Naive B cell (primary cell): ENCODE results near the gene TLR6. TPM values are rescaled to one million over a fixed set of nuclear protein-coding genes. Genes with fewer than 3 reads are reported as not detected.

Experiments used
- ATAC-seq, 2 donors: fragments of 150-1000 bp; cut with Tn5 transposase; 2 replicates each; pipeline ENCODE4 v1.10.0; 2021; ENCODE audit warnings: low read depth in 2 of 2, mild to moderate bottlenecking in 2 of 2, moderate library complexity in 2 of 2
- DNase-seq: peaks from one replicate; pipeline ENCODE4 v3.0.0; 2022
- H3K27ac Mint-ChIP-seq, 6 donors: one replicate each; pipeline ENCODE4 v1.8.0; 2020 to 2022; ENCODE audit warnings: mild to moderate bottlenecking in 6 of 6, mixed read lengths in 6 of 6, moderate library complexity in 5 of 6, inconsistent platforms in 2 of 6
- H3K27me3 Mint-ChIP-seq, 3 donors: one replicate each; pipeline ENCODE4 v1.8.0; 2021 to 2022; ENCODE audit warnings: mixed read lengths in 3 of 3, mild to moderate bottlenecking in 1 of 3
- H3K36me3 Mint-ChIP-seq, 2 donors: one replicate each; pipeline ENCODE4 v1.8.0; 2020 to 2022; ENCODE audit warnings: mixed read lengths in 2 of 2, inconsistent platforms in 1 of 2, mild to moderate bottlenecking in 1 of 2
- H3K4me1 Mint-ChIP-seq, 3 donors: one replicate each; pipeline ENCODE4 v1.8.0; 2020 to 2022; ENCODE audit warnings: mixed read lengths in 3 of 3, inconsistent platforms in 1 of 3, mild to moderate bottlenecking in 1 of 3, moderate library complexity in 1 of 3
- H3K4me3 Mint-ChIP-seq, 8 donors: one replicate each; pipeline ENCODE4 v1.8.0; 2020 to 2022; ENCODE audit warnings: mild to moderate bottlenecking in 8 of 8, mixed read lengths in 8 of 8, moderate library complexity in 8 of 8, inconsistent platforms in 2 of 8
- H3K9me3 Mint-ChIP-seq, 7 donors: one replicate each; pipeline ENCODE4 v1.8.0; 2020 to 2022; ENCODE audit warnings: mixed read lengths in 7 of 7, mild to moderate bottlenecking in 5 of 7, inconsistent platforms in 2 of 7, moderate library complexity in 1 of 7
- polyA plus RNA-seq, 6 donors: library from polyadenylated mRNA; unstranded; fragments of 300-500 nt; fragmentation: Illumina TruSeq; gene quantifications; one replicate each; pipeline ENCODE4 v1.2.3, GENCODE V29; 2021; ENCODE audit warnings: low read depth in 6 of 6

TLR6 gene
- polyA plus RNA-seq, 6 donors from 2014 or later = 4.0 to 7.9 (median 6.2) TPM

DNA sequence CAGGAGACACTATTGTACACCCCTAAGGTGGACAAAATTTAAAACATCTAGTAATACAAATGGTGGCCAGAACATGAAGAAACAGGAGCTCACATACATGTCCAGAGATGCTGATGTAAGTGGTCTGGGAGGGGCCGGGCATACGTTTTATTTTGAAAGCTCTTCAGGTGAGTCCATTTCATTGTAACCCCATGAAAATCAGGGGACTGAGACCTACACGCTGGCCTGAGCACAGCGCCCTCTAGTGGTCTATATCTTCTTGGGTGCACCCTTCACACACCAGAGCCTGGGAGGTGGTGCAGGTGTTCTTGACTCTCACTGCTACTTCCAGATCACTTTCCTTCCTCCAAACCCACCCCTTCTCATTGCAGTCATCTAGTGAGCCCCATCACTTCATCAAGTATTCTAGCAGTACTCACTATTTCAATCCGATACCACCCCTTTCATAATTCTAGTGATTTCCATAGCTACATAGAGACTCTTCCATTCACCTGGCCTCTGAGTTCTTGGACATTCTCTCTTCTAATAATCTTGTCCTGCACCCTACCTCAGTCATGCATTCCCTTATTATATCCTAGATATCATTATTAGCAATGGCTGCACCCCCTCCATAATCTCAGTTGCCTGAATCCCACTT lies 4.3 kb upstream of the TLR6 start:
- H3K9me3 Mint-ChIP-seq = no peaks in the 10 kb centered on the region

GRCh38 chr4:38859501-38859900 lies 2.9 kb upstream of the TLR6 start:
- ATAC-seq (no peak), DNase-seq (no peak)
- no peaks in the 10 kb centered on the region for H3K9me3 Mint-ChIP-seq
- no peak overlapping the region for H3K27ac Mint-ChIP-seq
- H3K36me3 Mint-ChIP-seq = no peaks in the 10 kb centered on the region
- H3K4me1 Mint-ChIP-seq = peaks cover 36 to 49% (median 41%) of the 10 kb centered on the region in 3 donors
- no peak overlapping the region for H3K4me3 Mint-ChIP-seq
- no peaks in the 10 kb centered on the region for H3K27me3 Mint-ChIP-seq

More for the DNA sequence above, 4.3 kb upstream of the TLR6 start:
- Mint-ChIP-seq H3K27ac (peak overlapping the region in 5 of 6 donors; percentile 67 to 91 (median 83)), H3K4me3 (peak overlapping the region in 3 of 8 donors; percentile 19 to 56 (median 34)), H3K27me3 (no peaks in the 10 kb centered on the region), H3K36me3 (no peaks in the 10 kb centered on the region), H3K4me1 (peaks cover 35 to 43% (median 36%) of the 10 kb centered on the region in 3 donors)
- ATAC-seq (peak; percentile 56 to 58), DNase-seq (peak; percentile 60)

- DNase-seq = no peak
- no peaks in the 10 kb centered on the region for H3K27me3 Mint-ChIP-seq
- peaks cover 36 to 59% (median 41%) of the 10 kb centered on the region in 3 donors for H3K4me1 Mint-ChIP-seq
- ATAC-seq = no peak
- no peaks in the 10 kb centered on the region for H3K36me3 Mint-ChIP-seq
- H3K27ac Mint-ChIP-seq = peak overlapping the region; percentile 52 to 95 (median 78)
- peak overlapping the region in 7 of 8 donors; percentile 33 to 97 (median 83) for H3K4me3 Mint-ChIP-seq
- no peaks in the 10 kb centered on the region for H3K9me3 Mint-ChIP-seq
Observed at GRCh38 chr4:38858097-38858420, 1.4 kb upstream of the TLR6 start.

GRCh38 chr4:38857354-38858096 lies 908 bp upstream of the TLR6 start:
- peak overlapping the region; percentile 52 to 95 (median 92) for H3K27ac Mint-ChIP-seq
- H3K4me3 Mint-ChIP-seq = peak overlapping the region; percentile 33 to 97 (median 80)
- no peaks in the 10 kb centered on the region for H3K27me3 Mint-ChIP-seq
- no peaks in the 10 kb centered on the region for H3K36me3 Mint-ChIP-seq
- H3K9me3 Mint-ChIP-seq = no peaks in the 10 kb centered on the region
- H3K4me1 Mint-ChIP-seq = peaks cover 32 to 59% (median 41%) of the 10 kb centered on the region in 3 donors
- DNase-seq (peak; percentile 64), ATAC-seq (peak; percentile 72 to 77)

GRCh38 chr4:38856046-38856445 lies 571 bp downstream of the TLR6 start:
- Mint-ChIP-seq H3K4me3 (peak overlapping the region; percentile 83 to 97 (median 90)), H3K9me3 (peaks cover 0 to 4% (median 0%) of the 10 kb centered on the region in 7 donors), H3K4me1 (peaks cover 28 to 66% (median 34%) of the 10 kb centered on the region in 3 donors), H3K27me3 (no peaks in the 10 kb centered on the region), H3K27ac (peak overlapping the region; percentile 71 to 97 (median 92)), H3K36me3 (no peaks in the 10 kb centered on the region)
- DNase-seq (peak; percentile 23), ATAC-seq (peak; percentile 65 to 69)

- no peak for DNase-seq
- peaks cover 0 to 4% (median under 1%) of the 10 kb centered on the region in 7 donors for H3K9me3 Mint-ChIP-seq
- peaks cover 23 to 64% (median 31%) of the 10 kb centered on the region in 3 donors for H3K4me1 Mint-ChIP-seq
- peak overlapping the region in 5 of 6 donors; percentile 87 to 97 (median 92) for H3K27ac Mint-ChIP-seq
- peak overlapping the region; percentile 83 to 97 (median 90) for H3K4me3 Mint-ChIP-seq
- peaks cover 0 to 1% of the 10 kb centered on the region in 2 donors for H3K36me3 Mint-ChIP-seq
- ATAC-seq = no peak
- no peaks in the 10 kb centered on the region for H3K27me3 Mint-ChIP-seq
Observed at GRCh38 chr4:38855466-38855865, 1.2 kb downstream of the TLR6 start.

DNA sequence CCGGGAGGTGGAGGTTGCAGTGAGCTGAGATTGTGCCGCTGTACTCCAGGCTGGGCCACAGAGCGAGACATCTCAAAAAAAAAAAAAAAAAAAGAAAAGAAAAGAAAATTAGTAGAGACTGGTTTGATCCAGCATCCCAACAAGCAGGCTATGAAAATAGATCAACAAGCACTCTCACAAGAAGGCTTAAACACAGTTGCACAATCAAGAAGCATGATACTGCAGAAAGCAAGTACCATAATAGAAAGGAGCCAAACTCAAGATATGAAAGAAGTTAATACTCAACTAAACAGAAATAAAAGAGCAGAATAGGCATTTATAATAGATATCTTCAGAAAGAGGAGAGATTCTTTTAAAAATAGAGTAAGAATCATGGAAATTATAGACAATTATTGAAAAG lies 10.6 kb downstream of the TLR6 start:
- ATAC-seq = no peak
- H3K9me3 Mint-ChIP-seq = peaks cover 5 to 25% (median 16%) of the 10 kb centered on the region in 7 donors

GRCh38 chr4:38842994-38843393 lies 13.6 kb downstream of the TLR6 start:
- Mint-ChIP-seq H3K4me3 (no peak overlapping the region), H3K27me3 (no peaks in the 10 kb centered on the region), H3K27ac (peak overlapping the region in 5 of 6 donors; percentile 17 to 83 (median 46)), H3K4me1 (peaks cover 23 to 44% (median 44%) of the 10 kb centered on the region in 3 donors), H3K36me3 (peaks cover 27 to 47% of the 10 kb centered on the region in 2 donors), H3K9me3 (peaks cover 0 to 8% (median 3%) of the 10 kb centered on the region in 7 donors)
- no peak for ATAC-seq
- no peak for DNase-seq

More for the DNA sequence above, 10.6 kb downstream of the TLR6 start:
- Mint-ChIP-seq H3K4me1 (peaks cover 13 to 47% (median 38%) of the 10 kb centered on the region in 3 donors), H3K27me3 (no peaks in the 10 kb centered on the region), H3K36me3 (peaks cover 43 to 60% of the 10 kb centered on the region in 2 donors), H3K4me3 (no peak overlapping the region), H3K27ac (peak overlapping the region in 5 of 6 donors; percentile 5 to 66 (median 21))
- no peak for DNase-seq

DNA sequence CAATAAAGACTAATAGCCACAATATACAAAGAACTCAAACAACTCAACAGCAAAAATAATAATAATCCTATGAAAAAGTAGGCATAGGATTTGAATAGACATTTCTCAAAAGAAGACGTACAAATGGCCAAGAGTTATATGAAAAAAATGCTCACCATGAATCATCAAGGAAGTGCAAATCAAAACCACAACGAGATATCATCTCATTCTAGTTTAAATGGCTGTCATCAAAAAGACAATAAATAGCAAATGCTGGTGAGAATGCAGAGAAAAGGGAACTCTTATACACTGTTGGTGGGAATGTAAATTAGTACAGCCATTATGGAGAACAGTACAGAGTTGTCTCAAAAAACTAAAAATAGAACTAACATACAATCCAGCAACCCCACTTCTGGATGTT lies 18.8 kb downstream of the TLR6 start:
- Mint-ChIP-seq H3K9me3 (peaks cover 5 to 48% (median 41%) of the 10 kb centered on the region in 7 donors), H3K4me1 (peaks cover 23 to 43% (median 41%) of the 10 kb centered on the region in 3 donors), H3K27me3 (no peaks in the 10 kb centered on the region), H3K36me3 (peaks cover 39 to 54% of the 10 kb centered on the region in 2 donors), H3K27ac (peak overlapping the region; percentile 38 to 74 (median 62)), H3K4me3 (peak overlapping the region in 3 of 8 donors; percentile 7 to 52 (median 41))
- no peak for DNase-seq
- ATAC-seq = no peak

DNA sequence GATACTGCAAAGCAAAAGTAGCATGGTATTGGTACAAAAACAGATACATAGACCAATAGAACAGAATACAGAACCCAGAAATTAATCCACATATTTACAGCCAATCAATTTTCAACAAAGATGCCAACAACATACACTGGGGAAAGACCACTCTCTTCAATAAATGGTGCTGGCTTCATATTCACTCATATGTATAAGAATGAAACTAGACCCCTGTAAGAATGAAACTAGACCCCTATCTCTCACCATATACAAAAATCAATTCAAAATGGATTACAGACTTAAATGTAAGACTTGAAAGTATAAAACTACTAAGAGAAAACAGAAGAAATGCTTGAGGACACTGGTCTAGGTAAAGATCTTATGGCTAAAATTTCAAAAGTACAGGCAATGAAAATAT lies 19.3 kb downstream of the TLR6 start:
- H3K9me3 Mint-ChIP-seq = peaks cover 5 to 48% (median 44%) of the 10 kb centered on the region in 7 donors
- ATAC-seq (no peak), DNase-seq (no peak)

GRCh38 chr4:38834570-38834969 lies 22.0 kb downstream of the TLR6 start:
- Mint-ChIP-seq H3K36me3 (peaks cover 47 to 54% of the 10 kb centered on the region in 2 donors), H3K4me1 (peaks cover 35 to 51% (median 46%) of the 10 kb centered on the region in 3 donors), H3K27ac (peak overlapping the region in 1 of 6 donors; percentile 16), H3K9me3 (peaks cover 5 to 50% (median 44%) of the 10 kb centered on the region in 7 donors), H3K27me3 (no peaks in the 10 kb centered on the region), H3K4me3 (no peak overlapping the region)
- ATAC-seq (no peak), DNase-seq (no peak)

More for the DNA sequence above, 19.3 kb downstream of the TLR6 start:
- H3K27ac Mint-ChIP-seq = peak overlapping the region; percentile 5 to 74 (median 46)
- peaks cover 27 to 46% (median 44%) of the 10 kb centered on the region in 3 donors for H3K4me1 Mint-ChIP-seq
- H3K27me3 Mint-ChIP-seq = no peaks in the 10 kb centered on the region
- peak overlapping the region in 3 of 8 donors; percentile 16 to 52 (median 41) for H3K4me3 Mint-ChIP-seq
- H3K36me3 Mint-ChIP-seq = peaks cover 42 to 49% of the 10 kb centered on the region in 2 donors

- ATAC-seq = no peak
Observed at GRCh38 chr4:38832624-38833528, 23.7 kb downstream of the TLR6 start.

More at GRCh38 chr4:38832624-38833528, 23.7 kb downstream of the TLR6 start:
- no peak for DNase-seq
- Mint-ChIP-seq H3K36me3 (peaks cover 43 to 47% of the 10 kb centered on the region in 2 donors), H3K9me3 (peaks cover 5 to 49% (median 40%) of the 10 kb centered on the region in 7 donors), H3K27me3 (no peaks in the 10 kb centered on the region), H3K4me1 (peaks cover 24 to 38% (median 34%) of the 10 kb centered on the region in 3 donors), H3K27ac (peak overlapping the region in 5 of 6 donors; percentile 11 to 73 (median 39)), H3K4me3 (peak overlapping the region in 2 of 8 donors; percentile 49 to 60)
